GM23338 (cell line): Measurements from ENCODE around the gene HMCN2. TPM values are rescaled to one million over a fixed set of nuclear protein-coding genes. Genes with fewer than 3 reads are reported as not detected.

Source experiments
- ATAC-seq: fragments of 200-7000 bp; cut with Tn5 transposase; 3 replicates; pipeline ENCODE4 v1.9.1; 2020
- DNase-seq: peaks from one replicate; pipeline ENCODE4 v3.0.0-alpha.2; 2015; ENCODE audit warnings: low spot score
- H2AFZ ChIP-seq: fragments of 200-600 bp; sonication (generic); 2 replicates; pipeline ENCODE4 v1.8.0; 2016; ENCODE audit warnings: antibody characterized with exemption, mild to moderate bottlenecking, moderate library complexity
- H3F3A ChIP-seq: fragments of 200-600 bp; sonication (generic); replicated peaks from 2 replicates; pipeline ENCODE4 v1.8.0; 2017; ENCODE audit warnings: antibody characterized with exemption, mixed run types, low read depth
- H3K27ac ChIP-seq: fragments of 200-600 bp; sonication (generic); 2 replicates; pipeline ENCODE4 v1.6.1; 2016; ENCODE audit warnings: low read depth
- H3K27me3 ChIP-seq: fragments of 200-600 bp; sonication (generic); 2 replicates; pipeline ENCODE4 v1.8.0; 2016; ENCODE audit warnings: mild to moderate bottlenecking, mixed run types, moderate library complexity; ENCODE audit not compliant: insufficient read depth
- H3K36me3 ChIP-seq: fragments of 200-600 bp; sonication (generic); 2 replicates; pipeline ENCODE4 v1.8.0; 2016; ENCODE audit warnings: mild to moderate bottlenecking; ENCODE audit not compliant: insufficient read depth
- H3K4me1 ChIP-seq: fragments of 200-600 bp; sonication (generic); 2 replicates; pipeline ENCODE4 v1.8.0; 2016; ENCODE audit warnings: mild to moderate bottlenecking, moderate library complexity; ENCODE audit not compliant: insufficient read depth
- H3K4me2 ChIP-seq: fragments of 200-600 bp; sonication (generic); 2 replicates; pipeline ENCODE4 v1.7.1; 2017; ENCODE audit warnings: mixed run types
- H3K4me3 ChIP-seq: fragments of 200-600 bp; sonication (generic); 2 replicates; pipeline ENCODE4 v1.6.1; 2016; ENCODE audit warnings: mixed run types
- H3K79me2 ChIP-seq: fragments of 200-600 bp; sonication (generic); replicated peaks from 2 replicates; pipeline ENCODE4 v1.8.0; 2017; ENCODE audit warnings: mild to moderate bottlenecking; ENCODE audit not compliant: insufficient read depth
- H3K9me2 ChIP-seq: fragments of 200-600 bp; sonication (generic); 2 replicates; pipeline ENCODE4 v1.8.0; 2017; ENCODE audit not compliant: insufficient read depth
- H4K20me1 ChIP-seq: fragments of 200-600 bp; sonication (generic); replicated peaks from 2 replicates; pipeline ENCODE4 v1.8.0; 2017; ENCODE audit warnings: mild to moderate bottlenecking; ENCODE audit not compliant: insufficient read depth
- H3K27ac Mint-ChIP-seq: 2 replicates; pipeline ENCODE4 v1.8.0; 2020; ENCODE audit warnings: inconsistent platforms, mild to moderate bottlenecking, moderate library complexity, mixed read lengths
- H3K27me3 Mint-ChIP-seq: 3 replicates; pipeline ENCODE4 v1.8.0; 2022; ENCODE audit warnings: low read depth, mild to moderate bottlenecking, moderate library complexity, mixed read lengths, inconsistent platforms; ENCODE audit not compliant: insufficient read depth, poor library complexity
- H3K36me3 Mint-ChIP-seq: 3 replicates; pipeline ENCODE4 v1.8.0; 2021; ENCODE audit warnings: low read depth, mild to moderate bottlenecking, inconsistent platforms, moderate library complexity, mixed read lengths
- H3K4me1 Mint-ChIP-seq: 3 replicates; pipeline ENCODE4 v1.8.0; 2020; ENCODE audit warnings: mild to moderate bottlenecking, inconsistent platforms, mixed read lengths
- H3K4me3 Mint-ChIP-seq: 3 replicates; pipeline ENCODE4 v1.8.0; 2021; ENCODE audit warnings: moderate library complexity, mild to moderate bottlenecking, inconsistent platforms, mixed read lengths
- H3K9me3 Mint-ChIP-seq: 3 replicates; pipeline ENCODE4 v1.8.0; 2020; ENCODE audit warnings: moderate library complexity, mild to moderate bottlenecking, inconsistent platforms, mixed read lengths
- CREB1 ChIP-seq: fragments of 250-450 bp; sonication (Bioruptor Pico); IDR thresholded peaks from 2 replicates; pipeline ENCODE4 v1.5.0; 2020; ENCODE audit warnings: low read depth, mild to moderate bottlenecking, moderate library complexity
- ETS1 ChIP-seq: IDR thresholded peaks from 2 replicates; pipeline ENCODE4 v1.6.1; 2016; ENCODE audit warnings: antibody characterized with exemption
- EZH2phosphoT487 ChIP-seq: fragments of 200-600 bp; sonication (generic); IDR thresholded peaks from one replicate; pipeline ENCODE4 v1.8.1; 2018; ENCODE audit warnings: antibody characterized with exemption; ENCODE audit not compliant: unreplicated experiment
- JUNB ChIP-seq: IDR thresholded peaks from one replicate; pipeline ENCODE4 v1.6.1; 2016; ENCODE audit warnings: antibody characterized with exemption; ENCODE audit not compliant: unreplicated experiment
- POLR2AphosphoS5 ChIP-seq: IDR thresholded peaks from 2 replicates; pipeline ENCODE4 v1.6.1; 2016; ENCODE audit warnings: antibody characterized with exemption, low read depth
- REST ChIP-seq: IDR thresholded peaks from one replicate; pipeline ENCODE4 v1.6.1; 2018; ENCODE audit warnings: antibody characterized with exemption; ENCODE audit not compliant: unreplicated experiment
- STAT1 ChIP-seq: IDR thresholded peaks from one replicate; pipeline ENCODE4 v1.6.1; 2016; ENCODE audit warnings: antibody characterized with exemption; ENCODE audit not compliant: unreplicated experiment
- ZNF114 ChIP-seq: fragments of 250-450 bp; sonication (Bioruptor Pico); IDR thresholded peaks from 2 replicates; pipeline ENCODE4 v1.5.0; 2020; ENCODE audit warnings: mild to moderate bottlenecking, moderate library complexity
- ZNF331 ChIP-seq: fragments of 250-450 bp; sonication (Bioruptor Pico); IDR thresholded peaks from 2 replicates; pipeline ENCODE4 v1.5.0; 2020; ENCODE audit warnings: low read depth, mild to moderate bottlenecking, moderate library complexity
- ZNF462 ChIP-seq: fragments of 250-450 bp; sonication (Bioruptor Pico); IDR thresholded peaks from 2 replicates; pipeline ENCODE4 v1.5.0; 2020; ENCODE audit warnings: mild to moderate bottlenecking, moderate library complexity
- polyA plus RNA-seq: library from polyadenylated mRNA; unstranded; fragments of >200 nt; fragmentation: Nextera tagmentation; extraction: Ambion mirVana; gene quantifications from 2 replicates; pipeline ENCODE4 v1.2.1, GENCODE V29; 2016
- total RNA-seq: library from RNA; depleted of rRNA; stranded (reverse); fragments of >200 nt; shearing (Covaris generic); gene quantifications from 2 replicates; pipeline ENCODE4 v1.2.3, GENCODE V29; 2014

HMCN2 gene
- total and polyA plus RNA-seq, 2 experiments from 2014 or later = 1.3 to 4.7 TPM

GRCh38 chr9:130422546-130422945 is 157.0 kb downstream of the HMCN2 start:
- Mint-ChIP-seq H3K36me3 (peaks cover 15% of the 10 kb centered on the region), H3K27ac (peak overlapping the region; percentile 60; the same call in 1 of the 2 replicates), H3K4me3 (no peak overlapping the region), H3K9me3 (peaks cover 4% of the 10 kb centered on the region), H3K27me3 (peaks cover 6% of the 10 kb centered on the region), H3K4me1 (peaks cover 25% of the 10 kb centered on the region)
- Histone ChIP-seq H3K36me3 (no peaks in the 10 kb centered on the region), H3K4me2 (no peak overlapping the region), H3K4me1 (peaks cover 7% of the 10 kb centered on the region; the same call in 1 of the 2 replicates), H3K27ac (no peak overlapping the region), H3K27me3 (no peaks in the 10 kb centered on the region), H2AFZ (no peak overlapping the region), H3K79me2 (no peaks in the 10 kb centered on the region), H3K9me2 (no peaks in the 10 kb centered on the region), H3F3A (no peaks in the 10 kb centered on the region), H3K4me3 (no peak overlapping the region), H4K20me1 (no peaks in the 10 kb centered on the region)
- DNase-seq (no peak), ATAC-seq (no peak)
- TF ChIP-seq JUNB = no peak
- no peak for TF ChIP-seq STAT1
- TF ChIP-seq ZNF462 (CRISPR knock-in tag) = no peak
- no peak for TF ChIP-seq CREB1 (CRISPR knock-in tag)
- TF ChIP-seq ZNF331 (CRISPR knock-in tag) = no peak
- TF ChIP-seq ZNF114 (CRISPR knock-in tag) = no peak
- no peak for TF ChIP-seq ETS1
- no peak for TF ChIP-seq POLR2AphosphoS5
- TF ChIP-seq EZH2phosphoT487 = no peak
- TF ChIP-seq REST = no peak
